A549 (cell line): Measurements from ENCODE around the gene RHOD. TPM values are rescaled to one million over a fixed set of nuclear protein-coding genes. Genes with fewer than 3 reads are reported as not detected.

Experiments
- ATAC-seq, 2 experiments: fragments of 200-7000 bp in 1 of 2; fragments of >200 bp in 1 of 2; cut with Nextera tagmentation in 1 of 2; cut with Tn5 transposase in 1 of 2; 3 replicates each; pipeline versions ENCODE4 v1.8.0 to v1.9.1; 2018 to 2020; ENCODE audit warnings: mild to moderate bottlenecking in 1 of 2, moderate library complexity in 1 of 2
- CTCF ChIA-PET: fragments of 300-600 bp; sonication (Branson Sonifier 250); formaldehyde crosslinking; extraction: SDS; loops from one replicate; lab custom pipeline; 2021; ENCODE audit warnings: antibody characterized with exemption, inconsistent platforms; lab: Yijun Ruan, JAX
- POLR2A ChIA-PET: fragments of 350-600 bp; formaldehyde crosslinking; extraction: SDS; loops from one replicate; lab custom pipeline; 2021; ENCODE audit warnings: antibody characterized with exemption, inconsistent platforms; lab: Yijun Ruan, JAX
- DNase-seq, 2 experiments: peaks; one replicate each; pipeline versions ENCODE4 v3.0.0 to v3.0.0-alpha.2; 2011 to 2016; ENCODE audit warnings: low read depth in 1 of 2, low spot score in 1 of 2
- FAIRE-seq: peaks from 2 replicates; lab custom pipeline; 2011; peaks lifted over from hg19 to GRCh38; lab: Jason Lieb, UNC
- H3K27ac ChIP-seq, 2 experiments: fragments of >200 bp; sonication (Bioruptor Twin); formaldehyde crosslinking; 3 replicates each; pipeline ENCODE4 v1.5.1; 2016 to 2017
- H3K4me1 ChIP-seq: fragments of >200 bp; sonication (Bioruptor Twin); formaldehyde crosslinking; 3 replicates; pipeline ENCODE4 v1.6.1; 2016
- H3K4me2 ChIP-seq: fragments of >200 bp; sonication (Bioruptor Twin); formaldehyde crosslinking; 3 replicates; pipeline ENCODE4 v1.6.1; 2016
- H3K4me3 ChIP-seq: fragments of >200 bp; sonication (Bioruptor Twin); formaldehyde crosslinking; 3 replicates; pipeline ENCODE4 v1.5.1; 2016
- H3K9me3 ChIP-seq: fragments of >200 bp; sonication (Bioruptor Twin); formaldehyde crosslinking; 3 replicates; pipeline ENCODE4 v1.6.1; 2016
- CHD2 ChIP-seq: fragments of 150-350 bp; IDR thresholded peaks from 2 replicates; pipeline ENCODE4 v1.6.1; 2014; ENCODE audit warnings: low read length; ENCODE audit not compliant: partially characterized antibody
- EHMT2 ChIP-seq: fragments of 200-600 bp; sonication (generic); IDR thresholded peaks from 2 replicates; pipeline ENCODE4 v1.6.1; 2016; ENCODE audit warnings: antibody characterized with exemption, low read depth, mild to moderate bottlenecking, moderate library complexity
- FOXS1 ChIP-seq: fragments of 250-450 bp; sonication (Bioruptor Pico); IDR thresholded peaks from 2 replicates; pipeline ENCODE4 v1.5.0; 2020; ENCODE audit warnings: mild to moderate bottlenecking, moderate library complexity
- HDAC2 ChIP-seq: fragments of 200-600 bp; sonication (generic); IDR thresholded peaks from 2 replicates; pipeline ENCODE4 v1.6.1; 2016
- HEYL ChIP-seq: fragments of 250-450 bp; sonication (Bioruptor Pico); IDR thresholded peaks from 2 replicates; pipeline ENCODE4 v1.8.0; 2021; ENCODE audit warnings: mild to moderate bottlenecking, moderate library complexity
- HOXB13 ChIP-seq: fragments of 250-450 bp; sonication (Bioruptor Pico); IDR thresholded peaks from 2 replicates; pipeline ENCODE4 v1.5.0; 2020; ENCODE audit warnings: low read depth, mild to moderate bottlenecking, moderate library complexity
- JUN ChIP-seq, 2 experiments: fragments of >200 bp; sonication (Bioruptor Twin); formaldehyde crosslinking; IDR thresholded peaks; 2 replicates in 1 of 2; 3 replicates in 1 of 2; pipeline ENCODE4 v1.6.1; 2016 to 2017
- KDM5A ChIP-seq: fragments of 200-600 bp; sonication (generic); IDR thresholded peaks from 2 replicates; pipeline ENCODE4 v1.6.1; 2016; ENCODE audit warnings: antibody characterized with exemption, mild to moderate bottlenecking
- MAFK ChIP-seq: fragments of 450-650 bp; IDR thresholded peaks from 2 replicates; pipeline ENCODE4 v1.6.1; 2014; ENCODE audit not compliant: partially characterized antibody
- MAZ ChIP-seq: fragments of 150-350 bp; IDR thresholded peaks from 2 replicates; pipeline ENCODE4 v1.6.1; 2014; ENCODE audit warnings: antibody characterized with exemption, low read depth, low read length, borderline replicate concordance
- POLR2A ChIP-seq: IDR thresholded peaks from 2 replicates; pipeline ENCODE4 v1.6.1; 2012; ENCODE audit warnings: mild to moderate bottlenecking, low read length
- POLR2AphosphoS2 ChIP-seq: conservative IDR thresholded peaks from 2 replicates; pipeline ENCODE4 v1.6.1; 2012; ENCODE audit warnings: low read length, improper control_type of control experiment, inconsistent platforms
- RAD21 ChIP-seq, 2 experiments: fragments of >200 bp in 1 of 2; sonication (Bioruptor Twin) in 1 of 2; formaldehyde crosslinking in 1 of 2; IDR thresholded peaks in 1 of 2; conservative IDR thresholded peaks in 1 of 2; 2 replicates in 1 of 2; 3 replicates in 1 of 2; pipeline ENCODE4 v1.6.1; 2012 to 2018; ENCODE audit warnings: inconsistent platforms in 1 of 2
- TFCP2L1 ChIP-seq: fragments of 250-450 bp; sonication (Bioruptor Pico); IDR thresholded peaks from 2 replicates; pipeline ENCODE4 v1.5.0; 2021; ENCODE audit warnings: mild to moderate bottlenecking
- TP53 ChIP-seq: fragments of 250-450 bp; sonication (Bioruptor Pico); IDR thresholded peaks from 2 replicates; pipeline ENCODE4 v1.5.0; 2021; ENCODE audit warnings: mild to moderate bottlenecking, moderate library complexity
- ZC3H11A ChIP-seq: fragments of 450-650 bp; IDR thresholded peaks from 2 replicates; pipeline ENCODE4 v1.6.1; 2014; ENCODE audit warnings: antibody characterized with exemption, mild to moderate bottlenecking
- ZFP36 ChIP-seq: fragments of 450-650 bp; IDR thresholded peaks from 2 replicates; pipeline ENCODE4 v1.6.1; 2014; ENCODE audit warnings: borderline replicate concordance; ENCODE audit not compliant: partially characterized antibody
- ZSCAN20 ChIP-seq: fragments of 250-450 bp; sonication (Bioruptor Pico); IDR thresholded peaks from 2 replicates; pipeline ENCODE4 v1.8.0; 2022; ENCODE audit warnings: mild to moderate bottlenecking, moderate library complexity
- whole genome bisulfite sequencing: methylation state at CpG from one replicate; pipeline ENCODE4 v1.1.6; 2017; ENCODE audit errors: missing lambda C conversion rate; 5-methylcytosine and 5-hydroxymethylcytosine counted together
- polyA plus RNA-seq, 4 experiments: library from polyadenylated mRNA; depleted of rRNA in 3 of 4; stranded (reverse); fragments of >200 nt; fragmentation: RNase III in 1 of 4; extraction: RNeasy Plus Mini Kit Qiagen cat#74134 plus additional on column Dnase treatment in 1 of 4; gene quantifications; 2 replicates in 3 of 4; 3 replicates in 1 of 4; pipeline ENCODE4 v1.2.3, GENCODE V29; 2011 to 2017
- TF ChIP-seq, protein P1 (sequence below): fragments of >200 bp; sonication (Bioruptor Twin); formaldehyde crosslinking; IDR thresholded peaks from 3 replicates; pipeline ENCODE4 v1.5.1; 2016
- TF ChIP-seq, protein P2 (sequence below): IDR thresholded peaks from 2 replicates; pipeline ENCODE4 v1.6.1; 2012
- TF ChIP-seq, protein P3 (sequence below): IDR thresholded peaks from 2 replicates; pipeline ENCODE4 v1.6.1; 2012
- TF ChIP-seq, protein P4 (sequence below): fragments of 450-650 bp; IDR thresholded peaks from 2 replicates; pipeline ENCODE4 v1.6.1; 2014; ENCODE audit warnings: antibody characterized with exemption

Gene RHOD
- polyA plus RNA-seq, 2 of the 4 experiments (the other 2 are of a cell fraction): 13.6 to 33.2 TPM

DNA sequence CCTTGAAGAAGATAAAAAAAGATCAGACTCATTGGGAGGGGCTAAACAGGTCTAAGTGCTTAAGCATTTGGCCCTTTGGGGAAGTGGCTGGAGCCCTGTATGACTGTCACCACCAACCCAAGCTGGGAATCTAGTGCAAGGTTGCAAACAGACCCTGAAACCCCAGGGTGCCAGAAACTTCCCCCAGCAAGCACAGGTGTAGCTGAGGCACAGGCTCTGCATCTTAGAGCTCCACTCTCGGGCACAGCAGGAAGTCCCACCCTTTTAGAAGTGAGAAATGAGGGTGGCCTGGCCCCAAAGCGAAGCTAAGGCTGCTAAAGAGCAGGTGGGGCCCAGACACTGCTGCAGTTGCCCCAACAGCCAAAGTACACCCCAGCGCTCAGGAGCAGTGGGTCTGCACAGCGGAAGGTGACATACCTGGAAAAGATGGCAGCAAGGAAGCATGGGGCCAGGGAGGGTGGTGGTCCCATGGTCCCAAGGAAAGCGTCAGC lies 56.6 kb downstream of the RHOD start:
- no peak overlapping the region for H3K4me2 ChIP-seq
- peaks cover 24% of the 10 kb centered on the region for H3K4me1 ChIP-seq
- DNase-seq (no peak), ATAC-seq (no peak), FAIRE-seq (no peak)
- ChIA-PET POLR2A (no interaction called here), CTCF (interaction anchor here (0.8 to 1.5 kb wide), 3 partner anchors 18 to 55 kb away, joined by 3 to 7 read pairs (median 5); no protein-coding TSS in a partner anchor)
- WGBS: 82% methylated on average over 5 of the region's 5 CpGs
- TF ChIP-seq HEYL (CRISPR knock-in tag) (no peak), MAFK (no peak), HOXB13 (CRISPR knock-in tag) (no peak), HDAC2 (no peak), MAZ (no peak), ZC3H11A (no peak)
- H3K27ac ChIP-seq: peak overlapping the region in 1 of 2 experiments; percentile 47; a peak in 2 of 6 replicates
- H3K9me3 ChIP-seq: no peaks in the 10 kb centered on the region
- H3K4me3 ChIP-seq: no peak overlapping the region

DNA sequence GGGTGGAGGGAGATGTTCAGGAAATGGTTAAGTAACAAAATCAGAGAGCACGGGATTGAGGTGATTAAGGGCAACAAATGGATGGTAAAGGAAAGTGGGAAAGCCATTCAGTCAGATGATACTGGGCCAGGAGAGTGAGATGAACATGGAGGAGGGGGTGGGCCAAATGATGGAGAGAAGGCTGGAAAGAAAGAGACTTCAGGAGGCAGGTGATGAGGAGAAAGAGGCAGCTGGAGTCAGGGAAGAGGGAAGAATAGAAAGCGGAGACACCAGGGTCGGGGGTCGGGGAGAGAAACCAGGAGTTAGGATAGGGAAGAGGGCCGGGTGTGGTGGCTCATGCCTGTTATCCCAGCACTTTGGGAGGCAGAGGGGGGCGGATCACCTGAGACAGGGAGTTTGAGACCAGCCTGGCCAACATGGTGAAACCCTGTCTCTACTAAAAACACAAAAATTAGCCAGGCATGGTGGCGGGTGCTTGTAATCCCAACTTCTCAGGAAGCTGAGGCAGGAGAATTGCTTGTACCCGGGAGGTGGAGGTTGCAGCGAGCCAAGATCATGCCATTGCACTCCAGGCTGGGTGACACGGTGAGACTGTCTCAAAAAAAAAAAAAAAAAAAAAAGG lies 57.7 kb downstream of the RHOD start:
- DNase-seq (no peak), ATAC-seq (peak in 1 of 2 experiments; percentile 2; a peak in 2 of 6 replicates), FAIRE-seq (no peak)
- TF ChIP-seq MAZ: no peak
- no peak for TF ChIP-seq POLR2AphosphoS2
- TF ChIP-seq, protein P1, sequence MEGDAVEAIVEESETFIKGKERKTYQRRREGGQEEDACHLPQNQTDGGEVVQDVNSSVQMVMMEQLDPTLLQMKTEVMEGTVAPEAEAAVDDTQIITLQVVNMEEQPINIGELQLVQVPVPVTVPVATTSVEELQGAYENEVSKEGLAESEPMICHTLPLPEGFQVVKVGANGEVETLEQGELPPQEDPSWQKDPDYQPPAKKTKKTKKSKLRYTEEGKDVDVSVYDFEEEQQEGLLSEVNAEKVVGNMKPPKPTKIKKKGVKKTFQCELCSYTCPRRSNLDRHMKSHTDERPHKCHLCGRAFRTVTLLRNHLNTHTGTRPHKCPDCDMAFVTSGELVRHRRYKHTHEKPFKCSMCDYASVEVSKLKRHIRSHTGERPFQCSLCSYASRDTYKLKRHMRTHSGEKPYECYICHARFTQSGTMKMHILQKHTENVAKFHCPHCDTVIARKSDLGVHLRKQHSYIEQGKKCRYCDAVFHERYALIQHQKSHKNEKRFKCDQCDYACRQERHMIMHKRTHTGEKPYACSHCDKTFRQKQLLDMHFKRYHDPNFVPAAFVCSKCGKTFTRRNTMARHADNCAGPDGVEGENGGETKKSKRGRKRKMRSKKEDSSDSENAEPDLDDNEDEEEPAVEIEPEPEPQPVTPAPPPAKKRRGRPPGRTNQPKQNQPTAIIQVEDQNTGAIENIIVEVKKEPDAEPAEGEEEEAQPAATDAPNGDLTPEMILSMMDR: no peak
- no peak for TF ChIP-seq EHMT2
- no peak for TF ChIP-seq CHD2
- no peak for TF ChIP-seq KDM5A
- no peak for TF ChIP-seq ZSCAN20
- TF ChIP-seq TP53 (CRISPR knock-in tag): no peak
- no peak for TF ChIP-seq HDAC2
- TF ChIP-seq MAFK: no peak
- TF ChIP-seq, protein P2, sequence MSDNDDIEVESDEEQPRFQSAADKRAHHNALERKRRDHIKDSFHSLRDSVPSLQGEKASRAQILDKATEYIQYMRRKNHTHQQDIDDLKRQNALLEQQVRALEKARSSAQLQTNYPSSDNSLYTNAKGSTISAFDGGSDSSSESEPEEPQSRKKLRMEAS: no peak
- no peak for TF ChIP-seq RAD21 (conservative IDR thresholded peaks at IDR 0.05 in 1 of 2, IDR thresholded peaks at IDR 0.05 in 1 of 2)
- no peak for TF ChIP-seq POLR2A
- TF ChIP-seq JUN (IDR thresholded peaks at IDR 0.05): no peak
- no peak for TF ChIP-seq ZFP36
- TF ChIP-seq FOXS1 (CRISPR knock-in tag): no peak
- TF ChIP-seq, protein P3, sequence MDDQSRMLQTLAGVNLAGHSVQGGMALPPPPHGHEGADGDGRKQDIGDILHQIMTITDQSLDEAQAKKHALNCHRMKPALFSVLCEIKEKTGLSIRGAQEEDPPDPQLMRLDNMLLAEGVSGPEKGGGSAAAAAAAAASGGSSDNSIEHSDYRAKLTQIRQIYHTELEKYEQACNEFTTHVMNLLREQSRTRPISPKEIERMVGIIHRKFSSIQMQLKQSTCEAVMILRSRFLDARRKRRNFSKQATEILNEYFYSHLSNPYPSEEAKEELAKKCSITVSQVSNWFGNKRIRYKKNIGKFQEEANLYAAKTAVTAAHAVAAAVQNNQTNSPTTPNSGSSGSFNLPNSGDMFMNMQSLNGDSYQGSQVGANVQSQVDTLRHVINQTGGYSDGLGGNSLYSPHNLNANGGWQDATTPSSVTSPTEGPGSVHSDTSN: no peak
- TF ChIP-seq, protein P4, sequence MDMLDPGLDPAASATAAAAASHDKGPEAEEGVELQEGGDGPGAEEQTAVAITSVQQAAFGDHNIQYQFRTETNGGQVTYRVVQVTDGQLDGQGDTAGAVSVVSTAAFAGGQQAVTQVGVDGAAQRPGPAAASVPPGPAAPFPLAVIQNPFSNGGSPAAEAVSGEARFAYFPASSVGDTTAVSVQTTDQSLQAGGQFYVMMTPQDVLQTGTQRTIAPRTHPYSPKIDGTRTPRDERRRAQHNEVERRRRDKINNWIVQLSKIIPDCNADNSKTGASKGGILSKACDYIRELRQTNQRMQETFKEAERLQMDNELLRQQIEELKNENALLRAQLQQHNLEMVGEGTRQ: no peak
- TF ChIP-seq TFCP2L1 (CRISPR knock-in tag): no peak
- CTCF ChIA-PET: interaction anchor here (0.8 to 1.7 kb wide), 3 partner anchors 16 to 60 kb away, joined by 3 to 7 read pairs (median 4); no protein-coding TSS in a partner anchor
- Histone ChIP-seq H3K4me3 (0 out of 3 replicates have a peak overlapping the region, but pooled peaks have one; percentile 4), H3K9me3 (no peaks in the 10 kb centered on the region), H3K27ac (peak overlapping the region; percentile 41 to 75), H3K4me2 (peak overlapping the region; percentile 71), H3K4me1 (peaks cover 26% of the 10 kb centered on the region)
- 45% methylated on average over 9 of the region's 10 CpGs for WGBS
- POLR2A ChIA-PET: interaction anchor here (0.7 kb wide), 2 partner anchors 131 to 634 kb away, joined by 3 to 4 read pairs; partner anchors contain the start of gene DPP3
